ENCODE results near the gene MEPCE. TPM values are rescaled to one million over a fixed set of nuclear protein-coding genes. Genes with fewer than 3 reads are reported as not detected.

MEPCE gene
- total RNA-seq, 4 donors from 2014 or later, result 27.9 to 34.2 (median 30.8) TPM

- Histone ChIP-seq H3K36me3 (peaks cover 0 to 29% of the 10 kb centered on the region in 2 donors), H3K27me3 (no peaks in the 10 kb centered on the region), H3K4me1 (no peaks in the 10 kb centered on the region), H3K27ac (no peak overlapping the region), H3K4me3 (no peak overlapping the region), H3K9me3 (no peaks in the 10 kb centered on the region)
- 54% methylated on average over 1 of the region's 1 CpG; no CpG with 5 or more reads in 1 of the 2 donors for WGBS, 2 donors (ENCODE audit: low coverage in 1 of 2)
- TF ChIP-seq POLR2AphosphoS5 (IDR thresholded peaks at IDR 0.05), result no peak
- TF ChIP-seq EP300 (IDR thresholded peaks at IDR 0.05), result no peak
- TF ChIP-seq POLR2A (IDR thresholded peaks at IDR 0.05), result no peak
- no peak for TF ChIP-seq CTCF (IDR thresholded peaks at IDR 0.05)
- ATAC-seq, result no peak
These were observed 9.9 kb upstream of the MEPCE start for GRCh38 chr7:100419660-100420226.

- TF ChIP-seq POLR2AphosphoS5 (IDR thresholded peaks at IDR 0.05), result no peak
- TF ChIP-seq POLR2A (IDR thresholded peaks at IDR 0.05), result no peak
- no peak for TF ChIP-seq EP300 (IDR thresholded peaks at IDR 0.05)
- TF ChIP-seq CTCF (IDR thresholded peaks at IDR 0.05), result no peak
- H3K4me1 ChIP-seq, result peaks cover 0 to 7% (median 0%) of the 10 kb centered on the region in 3 donors
- no peaks in the 10 kb centered on the region for H3K27me3 ChIP-seq
- H3K27ac ChIP-seq, result no peak overlapping the region
- H3K4me3 ChIP-seq, result no peak overlapping the region
- ATAC-seq, result no peak
- 71 to 96% methylated on average over 6 of the region's 6 CpGs for WGBS, 2 donors (ENCODE audit: low coverage in 1 of 2)
- H3K36me3 ChIP-seq, result peaks cover 0 to 16% of the 10 kb centered on the region in 2 donors
- H3K9me3 ChIP-seq, result no peaks in the 10 kb centered on the region
These were observed 6.3 kb upstream of the MEPCE start for GRCh38 chr7:100423315-100423714.

GRCh38 chr7:100425347-100425746 lies 4.3 kb upstream of the MEPCE start:
- Histone ChIP-seq H3K27ac (no peak overlapping the region), H3K4me1 (peaks cover 0 to 11% (median 0%) of the 10 kb centered on the region in 3 donors), H3K36me3 (peaks cover 0 to 16% of the 10 kb centered on the region in 2 donors), H3K9me3 (no peaks in the 10 kb centered on the region), H3K4me3 (no peak overlapping the region), H3K27me3 (no peaks in the 10 kb centered on the region)
- ATAC-seq, result no peak
- WGBS, 2 donors (ENCODE audit: low coverage in 1 of 2), result 20 to 86% methylated on average over 1 of the region's 1 CpG
- no peak for TF ChIP-seq CTCF (IDR thresholded peaks at IDR 0.05)
- TF ChIP-seq POLR2A (IDR thresholded peaks at IDR 0.05), result no peak
- no peak for TF ChIP-seq EP300 (IDR thresholded peaks at IDR 0.05)
- no peak for TF ChIP-seq POLR2AphosphoS5 (IDR thresholded peaks at IDR 0.05)

GRCh38 chr7:100426516-100426915 lies 3.1 kb upstream of the MEPCE start:
- ATAC-seq, result no peak
- Histone ChIP-seq H3K36me3 (peaks cover 0 to 16% of the 10 kb centered on the region in 2 donors), H3K27me3 (no peaks in the 10 kb centered on the region), H3K4me1 (peaks cover 0 to 23% (median 9%) of the 10 kb centered on the region in 3 donors), H3K4me3 (no peak overlapping the region), H3K27ac (no peak overlapping the region), H3K9me3 (no peaks in the 10 kb centered on the region)
- TF ChIP-seq POLR2AphosphoS5 (IDR thresholded peaks at IDR 0.05) (no peak), EP300 (IDR thresholded peaks at IDR 0.05) (no peak), POLR2A (IDR thresholded peaks at IDR 0.05) (no peak), CTCF (IDR thresholded peaks at IDR 0.05) (no peak)

GRCh38 chr7:100427762-100428198 lies 1.9 kb upstream of the MEPCE start:
- Histone ChIP-seq H3K4me1 (peaks cover 0 to 35% (median 21%) of the 10 kb centered on the region in 3 donors), H3K9me3 (no peaks in the 10 kb centered on the region), H3K4me3 (peak overlapping the region; percentile 91 to 95), H3K36me3 (peaks cover 0 to 28% of the 10 kb centered on the region in 2 donors), H3K27ac (peak overlapping the region in 3 of 4 donors; percentile 98 to 99 (median 99)), H3K27me3 (no peaks in the 10 kb centered on the region)
- ATAC-seq, result no peak
- TF ChIP-seq EP300 (IDR thresholded peaks at IDR 0.05) (no peak), POLR2A (IDR thresholded peaks at IDR 0.05) (no peak), CTCF (IDR thresholded peaks at IDR 0.05) (no peak), POLR2AphosphoS5 (IDR thresholded peaks at IDR 0.05) (no peak)
- 44 to 70% methylated on average over 5 to 7 of the region's 16 CpGs for WGBS, 2 donors (ENCODE audit: low coverage in 1 of 2)

Data from gastroesophageal sphincter (tissue), 4 donors.